PC-3 (cell line): ENCODE measurements around the gene SLC19A1. TPM values are rescaled to one million over a fixed set of nuclear protein-coding genes. Genes with fewer than 3 reads are reported as not detected.

Experiments used
- ATAC-seq: fragments of 200-7000 bp; cut with Tn5 transposase; 2 replicates; pipeline ENCODE4 v1.9.1; 2020; ENCODE audit warnings: mild to moderate bottlenecking, moderate library complexity
- BruUV-seq: library from RNA; stranded (reverse); fragments of 400-500 nt; replicated peaks from 2 replicates; lab custom pipeline; 2021; lab: Mats Ljungman, UMichigan
- CTCF ChIA-PET: fragments of 300-600 bp; sonication (Branson Sonifier 250); formaldehyde crosslinking; loops from one replicate; lab custom pipeline; 2022; ENCODE audit warnings: antibody characterized with exemption; lab: Charles Lee
- POLR2A ChIA-PET: fragments of 300-600 bp; sonication (Branson Sonifier 250); formaldehyde crosslinking; loops from one replicate; lab custom pipeline; 2022; ENCODE audit warnings: antibody characterized with exemption; ENCODE audit not compliant: unreplicated experiment; lab: Charles Lee
- DNase-seq: peaks from one replicate; pipeline ENCODE4 v3.0.0-alpha.2; 2015
- H2AFZ ChIP-seq: fragments of 300-600 bp; sonication (generic); 2 replicates; pipeline ENCODE4 v1.6.0; 2016; ENCODE audit warnings: antibody characterized with exemption, low read length
- H3F3A ChIP-seq: fragments of 300-600 bp; sonication (generic); one replicate; pipeline ENCODE4 v1.6.0; 2017; ENCODE audit warnings: antibody characterized with exemption, low read length, control low read depth, mild to moderate bottlenecking; ENCODE audit not compliant: unreplicated experiment
- H3K27ac ChIP-seq: fragments of 300-600 bp; sonication (generic); 2 replicates; pipeline ENCODE4 v1.5.1; 2016; ENCODE audit warnings: mild to moderate bottlenecking, low read length
- H3K27me3 ChIP-seq: fragments of 300-600 bp; sonication (generic); 2 replicates; pipeline ENCODE4 v1.6.1; 2016; ENCODE audit warnings: low read length, mixed read lengths
- H3K36me3 ChIP-seq: fragments of 300-600 bp; sonication (generic); 2 replicates; pipeline ENCODE4 v1.6.1; 2016; ENCODE audit warnings: low read depth, mixed run types, low read length, mixed read lengths
- H3K4me1 ChIP-seq: fragments of 300-600 bp; sonication (generic); 2 replicates; pipeline ENCODE4 v1.5.1; 2016; ENCODE audit warnings: low read length; ENCODE audit not compliant: insufficient read depth
- H3K4me2 ChIP-seq: fragments of 300-600 bp; sonication (generic); 2 replicates; pipeline ENCODE4 v1.6.0; 2016; ENCODE audit warnings: low read length
- H3K4me3 ChIP-seq: fragments of 300-600 bp; sonication (generic); 2 replicates; pipeline ENCODE4 v1.5.1; 2016; ENCODE audit warnings: mild to moderate bottlenecking, low read length, mixed read lengths
- H3K79me2 ChIP-seq: fragments of 300-600 bp; sonication (generic); 2 replicates; pipeline ENCODE4 v1.6.1; 2017; ENCODE audit warnings: low read length, mixed read lengths
- H3K9ac ChIP-seq: fragments of 300-600 bp; sonication (generic); 2 replicates; pipeline ENCODE4 v1.6.0; 2016; ENCODE audit warnings: mild to moderate bottlenecking, low read length
- H3K9me2 ChIP-seq: fragments of 300-600 bp; sonication (generic); replicated peaks from 2 replicates; pipeline ENCODE4 v1.6.1; 2016; ENCODE audit warnings: mixed run types, low read length, mixed read lengths
- H3K9me3 ChIP-seq: fragments of 300-600 bp; sonication (generic); 2 replicates; pipeline ENCODE4 v1.6.1; 2016; ENCODE audit warnings: low read length, mixed read lengths
- H4K20me1 ChIP-seq: fragments of 300-600 bp; sonication (generic); 2 replicates; pipeline ENCODE4 v1.6.1; 2016; ENCODE audit warnings: low read length, mixed read lengths
- CTCF ChIP-seq: fragments of 300-600 bp; sonication (generic); conservative IDR thresholded peaks from 2 replicates; pipeline ENCODE4 v1.5.1; 2017; ENCODE audit warnings: antibody characterized with exemption, low read depth, mild to moderate bottlenecking, low read length
- EZH2 ChIP-seq: fragments of 300-600 bp; sonication (generic); IDR thresholded peaks from one replicate; pipeline ENCODE4 v1.6.1; 2017; ENCODE audit warnings: antibody characterized with exemption, mild to moderate bottlenecking, low read length; ENCODE audit not compliant: unreplicated experiment
- EZH2phosphoT487 ChIP-seq: fragments of 300-600 bp; sonication (generic); IDR thresholded peaks from 2 replicates; pipeline ENCODE4 v1.6.1; 2018; ENCODE audit warnings: mild to moderate bottlenecking, antibody characterized with exemption, low read length, borderline replicate concordance
- intact Hi-C: fragments of 100-400 bp; cut with micrococcal nuclease; formaldehyde crosslinking; loops from 2 replicates; pipeline ENCODE4 v1.9.0; 2023
- total RNA-seq: library from RNA; depleted of rRNA; stranded (reverse); fragments of >200 nt; gene quantifications from 2 replicates; pipeline ENCODE4 v1.2.3, GENCODE V29; 2014

SLC19A1 gene
- total RNA-seq, 1 experiment from 2014 or later = 54.2 TPM

GRCh38 chr21:45484318-45484717 lies 57.9 kb downstream of the SLC19A1 start:
- Histone ChIP-seq H3K79me2 (no peaks in the 10 kb centered on the region), H4K20me1 (no peaks in the 10 kb centered on the region), H2AFZ (no peak overlapping the region), H3K4me1 (no peaks in the 10 kb centered on the region), H3K27ac (no peak overlapping the region), H3K9ac (no peak overlapping the region), H3K4me2 (no peak overlapping the region), H3K4me3 (no peak overlapping the region), H3K27me3 (no peaks in the 10 kb centered on the region), H3K9me3 (no peaks in the 10 kb centered on the region), H3F3A (no peaks in the 10 kb centered on the region), H3K9me2 (no peaks in the 10 kb centered on the region), H3K36me3 (peaks cover 2% of the 10 kb centered on the region; the same call in 1 of the 2 replicates)
- ATAC-seq = no peak
- intact Hi-C loops = no loop called here
- CTCF ChIA-PET = no interaction called here
- no peak for TF ChIP-seq EZH2
- no peak for TF ChIP-seq CTCF
- TF ChIP-seq EZH2phosphoT487 = no peak
- POLR2A ChIA-PET = no interaction called here
- no peak for DNase-seq
- no TSS peak for BruUV-seq

- DNase-seq (no peak), ATAC-seq (no peak)
- H3K79me2 ChIP-seq = no peaks in the 10 kb centered on the region
- H3K36me3 ChIP-seq = peaks cover 2% of the 10 kb centered on the region; the same call in 1 of the 2 replicates
- intact Hi-C loops = no loop called here
- H3K27ac ChIP-seq = no peak overlapping the region
- no peak overlapping the region for H3K9ac ChIP-seq
- no peaks in the 10 kb centered on the region for H3K27me3 ChIP-seq
- BruUV-seq = no TSS peak
- H3F3A ChIP-seq = no peaks in the 10 kb centered on the region
- no peaks in the 10 kb centered on the region for H3K9me2 ChIP-seq
- no peaks in the 10 kb centered on the region for H3K4me1 ChIP-seq
- CTCF ChIA-PET = no interaction called here
- H2AFZ ChIP-seq = no peak overlapping the region
- no peak overlapping the region for H3K4me3 ChIP-seq
- no peak overlapping the region for H3K4me2 ChIP-seq
- TF ChIP-seq EZH2phosphoT487 = no peak
- TF ChIP-seq EZH2 = no peak
- no peak for TF ChIP-seq CTCF
- H3K9me3 ChIP-seq = no peaks in the 10 kb centered on the region
- POLR2A ChIA-PET = interaction anchor here (0.6 kb wide), 1 partner anchor 316 kb away, joined by 3 read pairs; no protein-coding TSS in a partner anchor
- no peaks in the 10 kb centered on the region for H4K20me1 ChIP-seq
Measured at GRCh38 chr21:45482899-45483821, 59.1 kb downstream of the SLC19A1 start.
